Peyer's patch (tissue), 4 donors: ENCODE results near the gene TMC1. TPM values are rescaled to one million over a fixed set of nuclear protein-coding genes. Genes with fewer than 3 reads are reported as not detected.

ENCODE experiments used
- DNase-seq, 3 donors: peaks; one replicate each; pipeline ENCODE4 v3.0.0-alpha.2; 2017 to 2019
- H3K27ac ChIP-seq, 4 donors: fragments of 200-600 bp; sonication (generic); one replicate each; pipeline ENCODE4 v1.5.1; 2016 to 2019
- H3K27me3 ChIP-seq, 2 donors: fragments of 200-600 bp; sonication (generic); one replicate each; pipeline ENCODE4 v1.5.1; 2019
- H3K36me3 ChIP-seq, 3 donors: fragments of 200-600 bp; sonication (generic); one replicate each; pipeline ENCODE4 v1.5.1; 2016 to 2019
- H3K4me1 ChIP-seq, 4 donors: fragments of 200-600 bp; sonication (generic); one replicate each; pipeline ENCODE4 v1.5.1; 2016 to 2019
- H3K4me3 ChIP-seq, 4 donors: fragments of 200-600 bp; sonication (generic); 1 replicate in 3 of 4; 2 replicates in 1 of 4; pipeline ENCODE4 v1.5.1; 2016 to 2019; ENCODE audit warnings: mild to moderate bottlenecking in 1 of 4
- H3K9me3 ChIP-seq, 4 donors: fragments of 200-600 bp; sonication (generic); one replicate each; pipeline ENCODE4 v1.5.1; 2016 to 2019; ENCODE audit warnings: mild to moderate bottlenecking in 1 of 4
- POLR2A ChIP-seq, 2 donors: fragments of 450-650 bp; IDR thresholded peaks; one replicate each; pipeline ENCODE4 v1.5.1; 2017; ENCODE audit warnings: antibody characterized with exemption in 2 of 2, mild to moderate bottlenecking in 2 of 2, moderate library complexity in 2 of 2
- total RNA-seq, 4 donors: library from RNA; depleted of rRNA; stranded (reverse); fragments of >200 nt; gene quantifications; one replicate each; pipeline ENCODE4 v1.1.0, GENCODE V29; 2016
- TF ChIP-seq, protein P1 (sequence below), 6 experiments: fragments of 450-650 bp in 4 of 6; fragments of 200-600 bp in 2 of 6; sonication (generic) in 1 of 6; IDR thresholded peaks; one replicate each; pipeline ENCODE4 v1.5.1; 2017 to 2019; ENCODE audit warnings: antibody characterized with exemption in 6 of 6, mild to moderate bottlenecking in 3 of 6, moderate library complexity in 1 of 6

The TMC1 gene
- total RNA-seq, 4 donors from 2014 or later = not detected

GRCh38 chr9:72627147-72627546 lies 105.7 kb downstream of the TMC1 start:
- Histone ChIP-seq H3K27ac (no peak overlapping the region), H3K27me3 (no peaks in the 10 kb centered on the region), H3K4me3 (no peak overlapping the region), H3K4me1 (no peaks in the 10 kb centered on the region), H3K9me3 (no peaks in the 10 kb centered on the region), H3K36me3 (no peaks in the 10 kb centered on the region)
- no peak for DNase-seq
- no peak for TF ChIP-seq POLR2A (IDR thresholded peaks at IDR 0.05)
- TF ChIP-seq, protein P1, sequence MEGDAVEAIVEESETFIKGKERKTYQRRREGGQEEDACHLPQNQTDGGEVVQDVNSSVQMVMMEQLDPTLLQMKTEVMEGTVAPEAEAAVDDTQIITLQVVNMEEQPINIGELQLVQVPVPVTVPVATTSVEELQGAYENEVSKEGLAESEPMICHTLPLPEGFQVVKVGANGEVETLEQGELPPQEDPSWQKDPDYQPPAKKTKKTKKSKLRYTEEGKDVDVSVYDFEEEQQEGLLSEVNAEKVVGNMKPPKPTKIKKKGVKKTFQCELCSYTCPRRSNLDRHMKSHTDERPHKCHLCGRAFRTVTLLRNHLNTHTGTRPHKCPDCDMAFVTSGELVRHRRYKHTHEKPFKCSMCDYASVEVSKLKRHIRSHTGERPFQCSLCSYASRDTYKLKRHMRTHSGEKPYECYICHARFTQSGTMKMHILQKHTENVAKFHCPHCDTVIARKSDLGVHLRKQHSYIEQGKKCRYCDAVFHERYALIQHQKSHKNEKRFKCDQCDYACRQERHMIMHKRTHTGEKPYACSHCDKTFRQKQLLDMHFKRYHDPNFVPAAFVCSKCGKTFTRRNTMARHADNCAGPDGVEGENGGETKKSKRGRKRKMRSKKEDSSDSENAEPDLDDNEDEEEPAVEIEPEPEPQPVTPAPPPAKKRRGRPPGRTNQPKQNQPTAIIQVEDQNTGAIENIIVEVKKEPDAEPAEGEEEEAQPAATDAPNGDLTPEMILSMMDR (IDR thresholded peaks at IDR 0.05) = no peak

- no peak for TF ChIP-seq POLR2A (IDR thresholded peaks at IDR 0.05)
- TF ChIP-seq, protein P1 (IDR thresholded peaks at IDR 0.05) = no peak
- Histone ChIP-seq H3K4me3 (no peak overlapping the region), H3K9me3 (no peaks in the 10 kb centered on the region), H3K4me1 (no peaks in the 10 kb centered on the region), H3K27me3 (no peaks in the 10 kb centered on the region), H3K27ac (no peak overlapping the region), H3K36me3 (no peaks in the 10 kb centered on the region)
- no peak for DNase-seq
Observed at GRCh38 chr9:72627956-72628540, 106.6 kb downstream of the TMC1 start.

DNA sequence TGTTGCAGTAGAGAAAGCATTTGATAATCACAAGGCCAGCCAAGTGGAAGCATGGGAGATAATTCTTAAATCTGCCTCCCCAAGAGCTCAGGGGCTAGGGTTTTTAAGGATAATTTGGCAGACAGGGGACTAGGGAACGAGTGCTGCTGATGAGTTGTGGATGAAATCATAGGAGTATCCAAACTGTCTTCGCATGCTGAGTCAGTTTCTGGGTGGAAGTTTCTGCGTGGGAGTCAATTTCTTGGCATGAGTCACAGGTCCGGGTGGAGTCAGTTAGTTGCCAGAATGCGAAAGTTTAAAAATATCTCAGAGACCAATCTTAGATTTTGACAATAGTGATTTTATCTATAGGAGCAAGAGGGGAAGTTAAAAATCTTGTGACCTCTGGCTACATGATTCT lies 112.6 kb downstream of the TMC1 start:
- no peaks in the 10 kb centered on the region for H3K9me3 ChIP-seq
- H3K4me3 ChIP-seq = no peak overlapping the region
- no peaks in the 10 kb centered on the region for H3K36me3 ChIP-seq
- TF ChIP-seq, protein P1 (IDR thresholded peaks at IDR 0.05) = no peak
- TF ChIP-seq POLR2A (IDR thresholded peaks at IDR 0.05) = no peak
- no peak overlapping the region for H3K27ac ChIP-seq
- no peak for DNase-seq
- no peaks in the 10 kb centered on the region for H3K4me1 ChIP-seq
- no peaks in the 10 kb centered on the region for H3K27me3 ChIP-seq

GRCh38 chr9:72635197-72635596 lies 113.8 kb downstream of the TMC1 start:
- TF ChIP-seq, protein P1 (IDR thresholded peaks at IDR 0.05) = no peak
- no peak for TF ChIP-seq POLR2A (IDR thresholded peaks at IDR 0.05)
- Histone ChIP-seq H3K27me3 (no peaks in the 10 kb centered on the region), H3K4me1 (no peaks in the 10 kb centered on the region), H3K4me3 (no peak overlapping the region), H3K36me3 (no peaks in the 10 kb centered on the region), H3K9me3 (no peaks in the 10 kb centered on the region), H3K27ac (no peak overlapping the region)
- DNase-seq = no peak

- no peaks in the 10 kb centered on the region for H3K4me1 ChIP-seq
- H3K27ac ChIP-seq = no peak overlapping the region
- no peak overlapping the region for H3K4me3 ChIP-seq
- no peak for DNase-seq
- no peaks in the 10 kb centered on the region for H3K36me3 ChIP-seq
- TF ChIP-seq, protein P1 (IDR thresholded peaks at IDR 0.05) = no peak
- TF ChIP-seq POLR2A (IDR thresholded peaks at IDR 0.05) = no peak
- no peaks in the 10 kb centered on the region for H3K27me3 ChIP-seq
- no peaks in the 10 kb centered on the region for H3K9me3 ChIP-seq
Observed at GRCh38 chr9:72636621-72637020, 115.2 kb downstream of the TMC1 start.

- no peak overlapping the region for H3K4me3 ChIP-seq
- H3K4me1 ChIP-seq = no peaks in the 10 kb centered on the region
- DNase-seq = no peak
- H3K36me3 ChIP-seq = no peaks in the 10 kb centered on the region
- no peak overlapping the region for H3K27ac ChIP-seq
- no peaks in the 10 kb centered on the region for H3K9me3 ChIP-seq
- no peaks in the 10 kb centered on the region for H3K27me3 ChIP-seq
- TF ChIP-seq, protein P1 (IDR thresholded peaks at IDR 0.05) = no peak
- TF ChIP-seq POLR2A (IDR thresholded peaks at IDR 0.05) = no peak
Observed at GRCh38 chr9:72643651-72644050, 122.2 kb downstream of the TMC1 start.
